ENCODE data around the gene CYLC1. TPM values are rescaled to one million over a fixed set of nuclear protein-coding genes. Genes with fewer than 3 reads are reported as not detected.

The CYLC1 gene
- total RNA-seq: not detected
- not detected for polyA plus RNA-seq
- long read RNA-seq, donor 1: 0 reads
- long read RNA-seq, donor 2: 0 reads
- long read RNA-seq, donor 3: 0 reads

- 26 to 35% (median 27%) methylated on average over 1 of the region's 1 CpG for whole genome bisulfite sequencing, 3 donors
- H3K36me3 ChIP-seq: no peaks in the 10 kb centered on the region
- TF ChIP-seq CTCF (IDR thresholded peaks at IDR 0.05) (no peak), EP300 (IDR thresholded peaks at IDR 0.05) (no peak), POLR2A (IDR thresholded peaks at IDR 0.05) (no peak)
- H3K9me3 ChIP-seq: no peaks in the 10 kb centered on the region
- intact Hi-C loops (cut with DNase I): no loop called here
- H3K4me3 ChIP-seq: no peak within 1 kb of the TSS
- DNase-seq: no peak
- no peak within 1 kb of the TSS for H3K27ac ChIP-seq
- H3K27me3 ChIP-seq: peaks cover 5% of the 10 kb centered on the region
- H3K4me1 ChIP-seq (ENCODE audit: insufficient read depth): no peaks in the 10 kb centered on the region
These were observed at the start of gene CYLC1 for GRCh38 chrX:83860846-83861245. Gene CYLC1, plus strand, starts transcription at chrX:83861146. Its CDS starts 37 bp downstream, at chrX:83861183.

- WGBS, 3 donors: 51 to 63% (median 52%) methylated on average over 3 of the region's 3 CpGs
- Histone ChIP-seq H3K4me1 (ENCODE audit: insufficient read depth) (no peaks in the 10 kb centered on the region), H3K4me3 (no peak overlapping the region), H3K27ac (no peak overlapping the region), H3K27me3 (no peaks in the 10 kb centered on the region), H3K9me3 (no peaks in the 10 kb centered on the region), H3K36me3 (no peaks in the 10 kb centered on the region)
- no peak for DNase-seq
- TF ChIP-seq EP300 (IDR thresholded peaks at IDR 0.05) (no peak), POLR2A (IDR thresholded peaks at IDR 0.05) (no peak), CTCF (IDR thresholded peaks at IDR 0.05) (no peak)
- intact Hi-C loops (cut with DNase I): no loop called here
These were observed 41.6 kb upstream of the CYLC1 start for GRCh38 chrX:83819304-83819703.

- no peak for TF ChIP-seq EP300 (IDR thresholded peaks at IDR 0.05)
- TF ChIP-seq POLR2A (IDR thresholded peaks at IDR 0.05): no peak
- no peak for TF ChIP-seq CTCF (IDR thresholded peaks at IDR 0.05)
- H3K9me3 ChIP-seq: no peaks in the 10 kb centered on the region
- no peak overlapping the region for H3K4me3 ChIP-seq
- H3K27me3 ChIP-seq: no peaks in the 10 kb centered on the region
- H3K27ac ChIP-seq: no peak overlapping the region
- no peaks in the 10 kb centered on the region for H3K36me3 ChIP-seq
- no peaks in the 10 kb centered on the region for H3K4me1 ChIP-seq (ENCODE audit: insufficient read depth)
- no peak for DNase-seq
- 31 to 42% (median 37%) methylated on average over 4 of the region's 4 CpGs for WGBS, 3 donors
- intact Hi-C loops (cut with DNase I): no loop called here
These were observed 31.1 kb upstream of the CYLC1 start for GRCh38 chrX:83829874-83830273.

- Histone ChIP-seq H3K36me3 (no peaks in the 10 kb centered on the region), H3K9me3 (no peaks in the 10 kb centered on the region), H3K27me3 (no peaks in the 10 kb centered on the region), H3K27ac (no peak overlapping the region), H3K4me1 (ENCODE audit: insufficient read depth) (no peaks in the 10 kb centered on the region), H3K4me3 (no peak overlapping the region)
- intact Hi-C loops (cut with DNase I): no loop called here
- WGBS, 3 donors: 11 to 16% (median 16%) methylated on average over 2 of the region's 2 CpGs
- DNase-seq: no peak
- no peak for TF ChIP-seq POLR2A (IDR thresholded peaks at IDR 0.05)
- no peak for TF ChIP-seq EP300 (IDR thresholded peaks at IDR 0.05)
- TF ChIP-seq CTCF (IDR thresholded peaks at IDR 0.05): no peak
These were observed 15.5 kb upstream of the CYLC1 start for GRCh38 chrX:83845397-83845796.

Measured in ovary (tissue), 10 donors.